Astrocyte of the spinal cord (primary cell): Measurements from ENCODE around the gene YWHAE.
"Not testable (repeated sequence)": the region's sequence is repeated elsewhere in the genome, so short reads cannot be mapped to it uniquely, and the experiment has no call there.

ENCODE experiments used
- DNase-seq: peaks from one replicate; pipeline ENCODE4 v3.0.0; 2011; ENCODE audit warnings: low read depth, low spot score
- H3K4me3 ChIP-seq: 2 replicates; pipeline ENCODE4 v1.5.1; 2011; ENCODE audit warnings: low read depth, mild to moderate bottlenecking, low read length, moderate library complexity
- in situ Hi-C: cut with HindIII; loops from 2 replicates; pipeline ENCODE4 v1.10.0; 2017; ENCODE audit warnings: low sequenced_read_pairs
- TF ChIP-seq, protein P1 (sequence below): IDR thresholded peaks from 2 replicates; pipeline ENCODE4 v1.5.1; 2012; ENCODE audit warnings: low read depth, mild to moderate bottlenecking, low read length, inconsistent platforms

Gene YWHAE

DNA sequence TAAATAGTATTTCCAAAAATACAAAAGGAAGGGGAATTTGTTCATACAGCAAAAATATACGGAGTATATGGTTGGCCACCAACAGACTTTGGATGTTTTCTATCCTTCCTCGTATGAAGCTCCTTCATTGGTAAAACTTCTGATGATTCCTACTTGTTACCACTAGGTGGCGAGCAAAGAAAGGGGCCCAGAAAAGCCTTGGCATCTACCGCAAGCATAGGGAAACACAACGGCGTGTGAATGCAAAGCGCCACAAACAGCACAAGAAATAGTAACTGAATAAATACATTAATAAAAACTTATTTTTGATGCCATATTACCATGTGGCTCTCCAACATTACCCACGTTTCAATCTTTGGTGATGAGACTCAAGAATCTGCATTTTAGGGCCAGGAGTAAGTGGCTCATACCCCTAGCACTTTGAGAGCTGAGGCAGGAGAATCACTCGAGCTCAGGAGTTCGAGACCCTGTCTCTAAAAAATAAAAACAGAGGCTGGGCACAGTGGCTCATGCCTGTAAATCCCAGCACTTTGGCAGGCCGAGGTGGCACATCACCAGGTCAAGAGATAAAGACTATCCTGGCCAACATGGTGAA is 34.5 kb downstream of the YWHAE start:
- TF ChIP-seq, protein P1, sequence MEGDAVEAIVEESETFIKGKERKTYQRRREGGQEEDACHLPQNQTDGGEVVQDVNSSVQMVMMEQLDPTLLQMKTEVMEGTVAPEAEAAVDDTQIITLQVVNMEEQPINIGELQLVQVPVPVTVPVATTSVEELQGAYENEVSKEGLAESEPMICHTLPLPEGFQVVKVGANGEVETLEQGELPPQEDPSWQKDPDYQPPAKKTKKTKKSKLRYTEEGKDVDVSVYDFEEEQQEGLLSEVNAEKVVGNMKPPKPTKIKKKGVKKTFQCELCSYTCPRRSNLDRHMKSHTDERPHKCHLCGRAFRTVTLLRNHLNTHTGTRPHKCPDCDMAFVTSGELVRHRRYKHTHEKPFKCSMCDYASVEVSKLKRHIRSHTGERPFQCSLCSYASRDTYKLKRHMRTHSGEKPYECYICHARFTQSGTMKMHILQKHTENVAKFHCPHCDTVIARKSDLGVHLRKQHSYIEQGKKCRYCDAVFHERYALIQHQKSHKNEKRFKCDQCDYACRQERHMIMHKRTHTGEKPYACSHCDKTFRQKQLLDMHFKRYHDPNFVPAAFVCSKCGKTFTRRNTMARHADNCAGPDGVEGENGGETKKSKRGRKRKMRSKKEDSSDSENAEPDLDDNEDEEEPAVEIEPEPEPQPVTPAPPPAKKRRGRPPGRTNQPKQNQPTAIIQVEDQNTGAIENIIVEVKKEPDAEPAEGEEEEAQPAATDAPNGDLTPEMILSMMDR: peak; percentile 79
- no peak overlapping the region for H3K4me3 ChIP-seq
- in situ Hi-C loops: no loop called here
- DNase-seq: peak; percentile 78

DNA sequence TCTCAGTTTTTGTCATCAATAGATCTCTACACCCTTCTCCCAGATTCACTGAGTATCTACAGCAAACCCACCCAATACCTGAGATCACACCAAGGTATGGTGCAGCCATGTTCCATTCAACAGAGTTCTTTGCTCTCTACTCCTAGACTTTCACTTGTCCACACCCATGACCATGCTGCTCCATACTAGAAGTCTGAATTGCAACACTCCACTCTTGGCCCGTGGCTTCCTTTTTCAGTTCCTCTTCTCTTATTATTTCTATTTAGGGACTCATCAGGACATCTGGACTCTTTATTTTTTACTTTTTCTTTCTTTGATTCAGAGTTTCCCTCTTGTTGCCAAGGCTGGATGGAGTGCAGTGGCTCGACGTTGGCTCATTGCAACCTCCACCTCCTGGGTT is 37.1 kb downstream of the YWHAE start:
- no peak overlapping the region for H3K4me3 ChIP-seq
- TF ChIP-seq, protein P1: no peak
- DNase-seq: no peak
- in situ Hi-C loops: no loop called here

DNA sequence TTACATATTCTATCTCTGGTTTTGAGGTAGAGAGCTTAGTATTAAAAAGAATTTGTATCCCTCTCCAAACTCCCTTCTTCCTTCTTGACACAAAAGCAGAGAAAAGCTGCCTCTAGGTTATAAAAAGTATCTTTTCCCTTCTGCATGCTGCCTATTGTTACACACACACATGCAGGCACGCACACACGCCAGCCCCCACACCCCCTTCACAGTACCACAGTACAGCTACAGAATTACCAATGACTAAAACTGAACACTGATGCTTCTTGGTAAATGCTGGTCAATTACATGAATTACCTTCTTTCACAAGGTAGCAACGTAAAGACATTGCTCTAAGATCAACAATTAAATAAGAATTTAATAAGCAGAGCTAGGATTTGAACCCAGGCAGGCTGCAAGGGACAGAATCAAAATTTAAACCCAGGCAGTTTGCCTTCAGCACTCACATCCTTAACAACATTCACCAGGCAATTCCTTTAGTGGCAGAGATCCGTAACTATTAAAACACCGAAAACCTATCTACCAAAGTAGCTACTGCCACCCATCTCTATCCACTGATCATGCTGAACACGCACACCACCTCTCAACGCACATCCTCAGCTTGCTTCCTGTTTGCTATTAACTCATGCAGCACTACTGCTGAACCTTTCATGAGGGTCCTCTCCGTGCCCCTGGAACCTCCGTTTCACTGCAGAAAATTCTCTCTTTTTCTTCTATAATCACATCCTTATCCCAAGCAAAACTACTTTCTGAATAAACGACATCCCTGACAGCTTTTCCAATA is 37.8 kb downstream of the YWHAE start:
- in situ Hi-C loops: no loop called here
- TF ChIP-seq, protein P1: no peak
- no peak overlapping the region for H3K4me3 ChIP-seq
- no peak for DNase-seq

DNA sequence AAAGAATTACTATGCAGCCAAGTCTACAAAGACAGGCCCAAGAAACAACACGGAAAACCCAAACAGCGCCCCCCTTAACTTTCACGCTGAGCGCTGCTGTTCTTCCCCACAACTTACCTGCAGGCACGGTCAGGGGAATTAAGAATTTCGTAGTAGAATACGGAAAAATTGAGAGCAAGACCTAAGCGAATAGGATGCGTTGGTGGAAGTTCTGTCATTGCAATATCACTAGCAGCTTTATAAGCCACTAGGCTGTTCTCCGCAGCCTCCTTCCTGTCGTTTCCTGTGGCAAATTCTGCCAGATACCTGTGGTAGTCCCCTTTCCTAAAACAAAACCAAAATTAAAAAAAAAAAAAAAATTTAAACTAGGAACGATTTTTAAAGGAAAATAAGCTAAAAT is 39.0 kb downstream of the YWHAE start:
- TF ChIP-seq, protein P1: no peak
- DNase-seq: no peak
- no peak overlapping the region for H3K4me3 ChIP-seq
- in situ Hi-C loops: no loop called here

DNA sequence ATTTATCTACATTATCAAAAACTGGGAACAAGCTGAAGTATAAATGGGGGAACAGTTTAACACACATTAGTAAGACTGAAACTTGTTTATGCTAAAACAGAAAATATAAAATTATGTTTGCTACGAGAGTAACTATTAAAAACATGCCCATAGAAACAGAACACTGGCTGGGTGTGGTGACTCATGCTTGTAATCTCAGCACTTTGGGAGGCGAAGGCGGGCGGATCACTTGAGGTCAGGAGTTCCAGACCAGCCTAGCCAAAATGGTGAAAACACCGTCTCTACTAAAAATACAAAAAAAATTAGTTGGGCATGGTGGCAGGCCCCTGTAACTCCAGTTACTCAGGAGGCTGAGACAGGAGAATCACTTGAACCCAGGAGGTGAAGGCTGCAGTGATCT is 39.7 kb downstream of the YWHAE start:
- in situ Hi-C loops, H3K4me3 ChIP-seq: not testable (repeated sequence)
- peak; percentile 46 for DNase-seq

DNA sequence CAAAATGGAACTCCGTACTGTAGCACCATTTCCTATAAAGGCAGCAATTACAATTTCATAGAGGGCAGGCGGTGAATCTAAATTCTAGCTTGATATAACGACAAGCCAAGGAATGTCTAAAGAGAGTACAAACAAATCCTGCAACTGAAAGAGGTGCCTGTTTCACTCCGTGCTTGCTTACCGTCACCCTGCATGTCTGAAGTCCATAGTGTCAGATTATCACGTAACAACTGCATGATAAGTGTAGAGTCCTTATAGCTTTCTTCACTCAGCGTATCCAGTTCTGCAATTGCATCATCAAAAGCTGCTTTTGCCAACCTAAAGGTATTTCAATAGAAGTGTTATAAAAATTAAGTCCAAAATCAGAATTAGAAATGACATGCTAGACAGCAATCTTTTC is 46.0 kb downstream of the YWHAE start:
- TF ChIP-seq, protein P1: no peak
- in situ Hi-C loops: no loop called here

DNA sequence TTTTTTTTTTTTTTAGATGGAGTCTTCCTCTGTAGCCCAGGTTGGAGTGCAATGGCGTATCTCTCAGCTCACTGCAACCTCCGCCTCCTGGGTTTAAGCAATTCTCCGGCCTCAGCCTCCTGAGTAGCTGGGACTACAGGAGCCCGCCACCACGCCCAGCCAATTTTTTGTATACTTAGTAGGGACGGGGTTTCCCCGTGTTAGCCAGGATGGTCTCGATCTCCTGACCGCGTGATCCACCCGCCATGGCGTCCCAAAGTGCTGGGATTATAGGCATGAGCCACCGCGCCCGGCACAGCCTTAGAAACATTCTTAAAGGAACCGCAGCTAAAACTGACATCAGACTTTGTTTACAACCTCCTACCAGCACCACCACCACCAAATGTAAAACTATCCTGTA is 47.5 kb downstream of the YWHAE start:
- H3K4me3 ChIP-seq, in situ Hi-C loops, DNase-seq: not testable (repeated sequence)

More for the DNA sequence above, 46.0 kb downstream of the YWHAE start:
- no peak overlapping the region for H3K4me3 ChIP-seq
- no peak for DNase-seq

DNA sequence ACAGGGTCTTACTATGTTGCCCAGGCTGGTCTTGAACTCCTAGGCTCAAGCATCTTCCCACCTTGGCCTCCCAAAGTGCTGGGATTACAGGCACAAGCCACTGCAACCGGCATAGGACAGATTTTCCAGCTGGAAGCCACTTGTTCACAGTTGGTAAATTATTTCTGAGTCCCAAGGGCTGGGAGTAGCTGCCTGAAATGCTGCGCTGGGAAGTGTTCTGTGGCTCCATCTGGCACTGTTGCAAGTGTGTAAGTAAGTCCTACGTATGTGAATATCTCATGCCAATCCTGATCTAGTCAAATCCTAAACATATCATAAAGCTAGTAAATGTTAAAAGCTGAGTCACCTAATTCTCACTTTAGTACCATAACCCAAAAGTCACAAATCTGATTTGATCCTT is 48.1 kb downstream of the YWHAE start:
- in situ Hi-C loops: no loop called here
- TF ChIP-seq, protein P1: no peak

More for the DNA sequence above, 48.1 kb downstream of the YWHAE start:
- DNase-seq: no peak
- H3K4me3 ChIP-seq: no peak overlapping the region
